Measurements from ENCODE around the gene EPHB2.

The EPHB2 gene

DNA sequence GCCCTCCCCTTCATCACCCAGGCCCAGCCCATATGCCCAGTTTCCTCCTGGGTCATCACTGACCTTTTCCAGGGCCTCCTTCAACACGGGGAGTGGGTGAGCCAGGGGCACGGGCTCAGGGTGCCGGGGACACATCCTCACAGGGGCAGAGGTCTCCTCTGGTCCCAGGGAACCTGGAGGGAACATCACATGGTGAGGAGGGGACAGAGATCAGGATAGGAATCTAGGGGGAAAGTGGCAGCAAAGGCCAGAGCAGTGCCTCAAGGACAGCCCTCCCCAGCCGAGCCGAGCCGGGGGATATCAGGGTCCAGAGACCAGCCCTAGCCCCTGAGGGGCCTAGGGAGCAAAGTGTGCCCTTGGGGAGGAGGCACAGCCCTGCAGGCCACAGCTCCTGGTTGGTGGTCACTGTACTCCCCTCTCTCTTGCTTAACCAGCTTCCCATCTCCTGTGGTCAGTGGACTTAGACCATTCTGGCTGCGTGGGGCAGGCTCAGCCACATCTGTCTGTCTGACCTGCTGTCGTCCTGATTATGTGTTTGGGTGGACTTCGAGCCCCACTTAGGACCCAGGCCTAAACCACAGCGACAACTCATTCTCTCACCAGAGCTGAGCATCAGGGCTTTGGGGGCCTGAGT, 252.5 kb downstream of the EPHB2 start:
- TF ChIP-seq, protein P1, sequence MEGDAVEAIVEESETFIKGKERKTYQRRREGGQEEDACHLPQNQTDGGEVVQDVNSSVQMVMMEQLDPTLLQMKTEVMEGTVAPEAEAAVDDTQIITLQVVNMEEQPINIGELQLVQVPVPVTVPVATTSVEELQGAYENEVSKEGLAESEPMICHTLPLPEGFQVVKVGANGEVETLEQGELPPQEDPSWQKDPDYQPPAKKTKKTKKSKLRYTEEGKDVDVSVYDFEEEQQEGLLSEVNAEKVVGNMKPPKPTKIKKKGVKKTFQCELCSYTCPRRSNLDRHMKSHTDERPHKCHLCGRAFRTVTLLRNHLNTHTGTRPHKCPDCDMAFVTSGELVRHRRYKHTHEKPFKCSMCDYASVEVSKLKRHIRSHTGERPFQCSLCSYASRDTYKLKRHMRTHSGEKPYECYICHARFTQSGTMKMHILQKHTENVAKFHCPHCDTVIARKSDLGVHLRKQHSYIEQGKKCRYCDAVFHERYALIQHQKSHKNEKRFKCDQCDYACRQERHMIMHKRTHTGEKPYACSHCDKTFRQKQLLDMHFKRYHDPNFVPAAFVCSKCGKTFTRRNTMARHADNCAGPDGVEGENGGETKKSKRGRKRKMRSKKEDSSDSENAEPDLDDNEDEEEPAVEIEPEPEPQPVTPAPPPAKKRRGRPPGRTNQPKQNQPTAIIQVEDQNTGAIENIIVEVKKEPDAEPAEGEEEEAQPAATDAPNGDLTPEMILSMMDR (IDR thresholded peaks at IDR 0.05), result no peak
- no peak for TF ChIP-seq ZFX (IDR thresholded peaks at IDR 0.05; ENCODE audit: borderline replicate concordance)
- H3K27ac ChIP-seq, result no peak overlapping the region

- H3K27ac ChIP-seq, result no peak overlapping the region
- TF ChIP-seq ZFX (IDR thresholded peaks at IDR 0.05; ENCODE audit: borderline replicate concordance), result no peak
- TF ChIP-seq, protein P1 (IDR thresholded peaks at IDR 0.05), result no peak
These were observed 255.7 kb downstream of the EPHB2 start for GRCh38 chr1:22966309-22966708.

DNA sequence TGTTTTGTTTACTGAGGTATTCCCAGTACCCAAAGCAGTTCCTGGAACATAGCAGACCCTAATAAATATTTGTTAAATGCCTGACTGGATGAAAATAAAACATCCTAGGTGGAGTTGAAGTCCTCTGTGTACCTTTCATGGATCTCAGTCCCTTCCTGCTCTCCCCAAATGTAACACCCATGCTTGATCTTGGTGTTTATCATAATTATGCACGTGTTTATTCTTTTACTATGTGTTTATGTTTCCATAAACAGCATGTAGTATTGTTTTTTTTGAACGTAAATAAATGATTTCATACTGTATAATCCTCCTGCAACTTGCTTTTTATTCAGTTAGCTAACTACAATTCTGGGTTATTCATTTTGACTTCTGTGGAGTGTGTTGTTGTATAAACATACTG, 257.2 kb downstream of the EPHB2 start:
- TF ChIP-seq ZFX (IDR thresholded peaks at IDR 0.05; ENCODE audit: borderline replicate concordance), result no peak
- TF ChIP-seq, protein P1 (IDR thresholded peaks at IDR 0.05), result no peak
- no peak overlapping the region for H3K27ac ChIP-seq

DNA sequence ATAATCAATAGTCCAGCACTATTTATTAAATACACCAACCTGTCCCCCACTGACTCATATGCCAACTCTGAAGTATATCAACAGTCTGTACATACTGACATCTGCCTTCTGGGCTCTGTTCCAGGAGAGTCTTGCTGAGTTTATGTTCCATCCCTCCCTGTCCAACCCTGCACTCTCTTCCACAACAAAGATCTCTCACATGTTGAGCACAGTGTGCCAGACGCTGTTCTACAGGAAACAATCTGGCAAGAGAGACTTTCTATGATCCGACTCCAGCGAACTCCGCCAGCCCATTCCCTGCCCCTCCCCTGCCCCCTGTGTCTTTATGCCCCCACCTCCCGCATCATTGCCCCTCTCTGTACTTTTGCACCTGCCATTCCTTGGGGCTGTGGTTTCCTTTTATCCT, 258.7 kb downstream of the EPHB2 start:
- TF ChIP-seq, protein P1 (IDR thresholded peaks at IDR 0.05), result no peak
- no peak for TF ChIP-seq ZFX (IDR thresholded peaks at IDR 0.05; ENCODE audit: borderline replicate concordance)
- H3K27ac ChIP-seq, result no peak overlapping the region

GRCh38 chr1:22970096-22970495, 259.5 kb downstream of the EPHB2 start:
- TF ChIP-seq ZFX (IDR thresholded peaks at IDR 0.05; ENCODE audit: borderline replicate concordance), result no peak
- TF ChIP-seq, protein P1 (IDR thresholded peaks at IDR 0.05), result no peak
- H3K27ac ChIP-seq, result no peak overlapping the region

Measured in 22Rv1 (cell line).